Activated CD4-positive, CD25-positive, alpha-beta regulatory T cell treated with anti-CD3 and anti-CD28 coated beads, Interleukin-2, amount 50 U/mL, for 16 hours (primary cell): ENCODE measurements around the gene XIRP2.

Experiments used
- DNase-seq: peaks from one replicate; pipeline ENCODE4 v3.0.0-alpha.2; 2020; ENCODE audit warnings: low read depth, low spot score

The XIRP2 gene

DNA sequence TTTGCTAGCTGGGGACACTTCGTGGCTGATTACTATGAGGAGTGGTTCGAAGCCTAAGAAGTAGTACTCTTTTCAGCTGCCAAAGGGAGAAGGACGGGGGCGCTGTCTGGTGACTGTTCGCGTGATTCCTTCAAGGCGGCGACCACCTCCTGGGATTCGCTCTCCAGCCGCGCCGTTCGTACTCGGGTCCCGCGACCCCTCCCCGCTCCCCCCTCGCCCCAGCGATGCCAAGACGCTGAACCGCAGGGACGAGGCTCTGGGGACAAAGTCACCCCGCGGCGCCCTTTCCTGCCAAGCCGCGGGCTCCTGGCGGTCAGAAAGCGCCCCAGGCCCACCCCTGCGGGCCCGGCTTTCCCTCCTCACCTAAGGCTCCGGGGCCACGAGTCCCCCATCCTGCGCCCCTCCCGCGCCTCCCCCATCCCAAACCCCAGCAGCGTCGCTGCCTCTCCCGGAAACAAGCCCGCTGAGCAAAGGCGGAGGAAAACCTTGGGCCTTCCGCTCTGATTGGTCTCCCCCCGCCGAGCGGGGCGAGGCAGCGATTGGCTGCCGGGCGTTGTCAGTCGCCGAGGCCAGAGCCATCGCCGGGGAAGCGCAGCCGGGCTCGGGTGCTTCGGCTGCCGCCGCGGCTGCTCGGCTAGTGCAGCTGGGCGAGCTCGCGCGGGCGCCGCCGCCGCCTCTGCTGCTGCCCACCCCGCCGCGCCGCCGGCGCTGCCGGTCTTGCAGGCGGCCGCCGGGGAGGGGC, 404.3 kb downstream of the XIRP2 start, which contains the start of gene B3GALT1:
Gene B3GALT1 (plus strand): TSS at position 572 of the 742 bp plus-strand sequence.
- DNase-seq, result no peak

DNA sequence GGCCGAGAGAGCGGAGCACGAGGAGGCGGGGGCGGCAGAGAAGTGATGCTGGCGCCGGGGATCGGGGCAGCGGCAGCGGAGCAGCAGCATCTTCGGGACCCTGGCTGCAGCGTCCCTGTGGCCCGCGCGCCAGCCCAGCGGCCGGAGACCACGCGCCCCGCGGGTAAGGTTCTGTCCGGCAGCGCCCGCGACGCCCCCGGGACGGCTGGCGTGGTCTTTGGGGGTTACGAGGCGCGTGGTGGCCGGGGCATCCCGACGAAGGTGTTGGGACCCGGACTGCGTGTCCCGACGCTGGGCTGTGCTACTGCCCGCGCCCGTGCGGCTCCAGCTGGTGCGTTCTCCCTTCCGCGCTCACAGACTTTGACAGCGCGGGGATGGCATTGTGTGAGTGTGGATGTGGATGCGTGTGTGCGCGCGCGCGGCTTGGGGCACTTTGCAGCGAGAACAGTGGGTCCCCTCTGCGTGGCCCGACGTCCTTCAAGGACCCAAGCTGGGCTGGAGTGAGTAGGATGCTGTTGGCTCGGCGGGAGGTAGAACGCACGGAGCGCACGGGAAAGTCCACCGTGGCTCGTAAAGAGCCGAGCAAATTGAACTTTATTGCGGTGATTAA, 405.0 kb downstream of the XIRP2 start:
- no peak for DNase-seq

DNA sequence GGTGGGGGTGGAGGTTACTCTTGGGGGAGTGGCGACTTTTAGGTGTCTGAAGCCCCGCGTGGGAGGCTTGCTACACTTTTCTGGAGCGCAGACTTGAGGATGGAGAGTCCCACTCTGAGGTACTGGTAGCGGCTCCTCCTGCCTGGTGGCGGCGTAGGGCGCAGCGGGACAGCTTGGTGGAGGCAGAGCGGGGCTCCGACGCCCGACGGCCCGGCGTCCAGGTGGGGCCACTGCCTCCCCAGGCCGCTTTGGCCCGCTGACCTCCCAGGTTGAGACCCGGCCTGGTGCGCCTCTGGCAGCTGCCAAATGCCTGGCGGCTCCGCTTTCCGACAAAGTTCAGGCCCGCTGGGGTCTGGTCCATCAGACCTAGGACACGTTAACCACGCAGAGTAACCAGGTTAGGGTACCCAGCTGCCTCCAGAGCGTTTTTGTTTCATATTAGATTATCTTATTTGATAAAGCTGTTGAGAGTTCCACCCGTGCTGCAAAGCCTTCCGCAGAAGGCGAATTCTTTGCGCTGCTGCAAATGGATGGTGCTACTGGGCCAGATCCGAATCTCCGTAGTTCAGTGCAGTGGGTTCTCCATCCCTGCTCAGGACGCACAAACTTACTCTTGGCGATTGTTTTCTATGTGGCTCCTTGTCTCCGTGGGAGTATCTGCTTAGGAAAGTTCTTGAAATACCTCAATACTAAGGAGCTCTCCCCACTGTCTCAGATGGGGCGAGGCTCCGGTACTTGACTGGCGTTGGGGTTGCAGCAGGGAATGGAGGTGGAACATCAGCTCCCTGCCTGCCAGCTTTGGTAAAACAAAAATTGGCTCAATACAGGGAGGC, 405.9 kb downstream of the XIRP2 start:
- no peak for DNase-seq

DNA sequence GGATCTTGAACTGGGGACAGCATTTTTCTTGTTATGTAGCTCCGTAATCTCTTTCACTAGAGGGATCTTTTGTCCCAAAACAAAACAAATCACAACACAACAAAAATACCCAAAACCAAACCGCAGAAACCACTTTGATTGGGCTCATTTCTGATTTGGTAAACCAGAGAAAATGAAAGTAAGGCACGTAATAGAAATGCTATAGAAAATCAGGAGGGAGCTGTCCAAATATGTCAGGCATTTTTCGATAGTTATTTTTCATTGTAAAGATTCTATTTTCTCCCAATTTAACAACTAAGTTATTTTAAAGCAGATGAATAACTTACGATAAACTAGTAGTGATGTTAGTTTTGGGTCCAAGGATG, 406.5 kb downstream of the XIRP2 start:
- DNase-seq, result no peak

DNA sequence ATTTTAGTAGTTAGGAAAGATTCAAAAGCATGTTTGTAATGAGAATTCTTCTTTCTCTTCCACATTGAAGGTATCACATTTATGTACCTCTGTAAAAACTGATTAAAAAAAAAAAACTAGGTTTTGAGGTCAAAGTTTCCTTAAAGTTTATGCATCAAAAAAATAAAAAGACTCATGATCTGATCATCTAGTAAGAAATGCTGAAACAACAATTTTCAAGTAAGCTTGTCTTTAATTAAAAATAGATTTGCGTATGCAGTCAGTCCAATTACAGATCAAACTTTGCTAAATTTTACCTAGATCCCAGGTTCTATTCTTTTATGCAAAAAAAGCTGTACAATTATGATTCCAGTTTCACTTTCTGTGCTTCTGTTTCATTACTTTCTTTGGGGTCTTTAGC, 409.0 kb downstream of the XIRP2 start:
- DNase-seq, result no peak

DNA sequence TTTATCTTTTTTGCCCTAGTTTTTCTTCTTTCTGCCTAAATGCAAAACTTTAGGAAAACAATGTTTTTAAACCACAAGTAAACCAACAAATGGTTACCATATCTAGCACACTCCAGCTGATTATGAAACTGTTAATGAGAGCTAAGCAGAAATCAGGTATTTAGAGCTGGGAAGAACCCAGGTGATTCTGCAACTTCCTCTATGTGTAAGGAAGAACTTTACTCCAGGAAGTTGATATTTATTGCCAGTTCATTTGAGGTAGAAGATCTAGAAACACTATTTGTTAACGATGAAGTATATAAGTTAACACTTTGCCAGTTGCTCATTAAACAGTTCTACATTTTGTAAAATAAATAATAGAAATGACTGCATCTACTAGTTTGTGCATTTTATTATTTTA, 409.7 kb downstream of the XIRP2 start:
- no peak for DNase-seq
